Activated CD8-positive, alpha-beta memory T cell treated with anti-CD3 and anti-CD28 coated beads, Interleukin-2, amount 50 U/mL, for 1 hour (primary cell): ENCODE data around the gene KRTAP5-6.
"Not testable (repeated sequence)": the region's sequence is repeated elsewhere in the genome, so short reads cannot be mapped to it uniquely, and the experiment has no call there.

Experiments
- DNase-seq: peaks from one replicate; pipeline ENCODE4 v3.0.0-alpha.2; 2020; ENCODE audit errors: extremely low read depth

KRTAP5-6 gene

GRCh38 chr11:1661454-1662269 lies 35.3 kb upstream of the KRTAP5-6 start:
- DNase-seq, result not testable (repeated sequence)

- DNase-seq, result not testable (repeated sequence)
Observed at GRCh38 chr11:1662699-1663283, 34.2 kb upstream of the KRTAP5-6 start.

- DNase-seq, result no peak
Observed at GRCh38 chr11:1665313-1665712, 31.7 kb upstream of the KRTAP5-6 start.

- DNase-seq, result no peak
Observed at GRCh38 chr11:1667121-1667850, 29.7 kb upstream of the KRTAP5-6 start.

- DNase-seq, result no peak
Observed at GRCh38 chr11:1667906-1668305, 29.1 kb upstream of the KRTAP5-6 start.

- DNase-seq, result no peak
Observed at GRCh38 chr11:1668911-1669473, 28.0 kb upstream of the KRTAP5-6 start.

- DNase-seq, result no peak
Observed at GRCh38 chr11:1669546-1670218, 27.3 kb upstream of the KRTAP5-6 start.

- DNase-seq, result not testable (repeated sequence)
Observed at GRCh38 chr11:1670457-1670856, 26.5 kb upstream of the KRTAP5-6 start.

GRCh38 chr11:1670905-1671371 lies 26.1 kb upstream of the KRTAP5-6 start:
- no peak for DNase-seq

- DNase-seq, result no peak
Observed at GRCh38 chr11:1671658-1672057, 25.3 kb upstream of the KRTAP5-6 start.

- DNase-seq, result no peak
Observed at GRCh38 chr11:1672613-1673350, 24.2 kb upstream of the KRTAP5-6 start.

- DNase-seq, result no peak
Observed at GRCh38 chr11:1673446-1674172, 23.4 kb upstream of the KRTAP5-6 start.

- DNase-seq, result no peak
Observed at GRCh38 chr11:1674173-1675131, 22.5 kb upstream of the KRTAP5-6 start.

GRCh38 chr11:1675536-1676228 lies 21.3 kb upstream of the KRTAP5-6 start:
- DNase-seq, result no peak

- DNase-seq, result no peak
Observed at GRCh38 chr11:1676229-1676740, 20.7 kb upstream of the KRTAP5-6 start.

GRCh38 chr11:1679881-1680280 lies 17.1 kb upstream of the KRTAP5-6 start:
- DNase-seq, result no peak

GRCh38 chr11:1682225-1682905 lies 14.6 kb upstream of the KRTAP5-6 start:
- DNase-seq, result no peak

- DNase-seq, result not testable (repeated sequence)
Observed at GRCh38 chr11:1683216-1683615, 13.8 kb upstream of the KRTAP5-6 start.
